HG03432 (cell line): ENCODE measurements around the gene COL12A1.

Experiments
- ATAC-seq: cut with Tn5 transposase; IDR thresholded peaks from one replicate; pipeline ENCODE4 v1.9.1; 2021; ENCODE audit warnings: mild to moderate bottlenecking, moderate library complexity; ENCODE audit not compliant: unreplicated experiment

Gene COL12A1

DNA sequence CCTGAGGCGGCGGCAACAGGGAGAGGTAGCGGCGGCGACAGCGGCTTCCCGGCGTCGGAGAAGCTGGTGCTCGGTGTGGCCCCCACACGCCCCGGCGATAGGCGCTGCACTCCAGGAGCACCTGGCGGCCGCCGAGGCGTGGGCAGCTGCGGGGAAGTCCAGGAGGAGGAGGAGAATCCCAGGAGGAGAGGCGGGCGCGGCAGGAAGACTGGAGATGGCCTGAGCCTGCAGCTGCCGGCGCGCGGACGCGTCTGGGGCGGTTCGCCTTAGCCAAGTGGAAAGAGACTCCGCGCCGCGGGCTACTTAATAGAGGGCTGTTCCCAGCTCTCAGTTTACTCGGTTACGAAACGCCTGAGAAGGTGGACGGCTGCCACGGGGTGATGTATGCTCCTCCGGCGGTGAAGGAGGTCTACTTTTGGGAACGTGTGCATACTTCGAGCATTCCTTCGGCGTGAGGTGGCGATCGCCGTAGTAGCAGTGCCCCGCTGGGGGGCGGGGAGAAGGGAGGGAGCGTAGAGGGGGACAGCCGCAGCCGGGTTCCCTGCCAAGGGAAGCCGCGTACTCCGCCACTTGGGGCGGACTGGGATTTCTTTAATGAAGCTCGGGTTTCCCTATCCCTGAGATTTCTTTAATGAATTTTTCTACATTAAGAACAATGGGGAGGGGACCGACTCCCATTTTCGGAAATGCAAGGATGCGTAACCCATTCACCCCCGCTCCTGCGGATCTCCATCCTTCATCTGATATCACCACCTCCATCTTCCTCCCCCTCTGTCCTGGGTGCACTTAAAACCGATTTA, at the start of gene COL12A1:
Gene COL12A1 (minus strand): TSS at position 278 of the 800 bp plus-strand sequence. CDS start 3,261 bp downstream, outside the sequence.
- no peak for ATAC-seq

- ATAC-seq = no peak
Measured at GRCh38 chr6:75250552-75250951, 44.7 kb upstream of the COL12A1 start.

DNA sequence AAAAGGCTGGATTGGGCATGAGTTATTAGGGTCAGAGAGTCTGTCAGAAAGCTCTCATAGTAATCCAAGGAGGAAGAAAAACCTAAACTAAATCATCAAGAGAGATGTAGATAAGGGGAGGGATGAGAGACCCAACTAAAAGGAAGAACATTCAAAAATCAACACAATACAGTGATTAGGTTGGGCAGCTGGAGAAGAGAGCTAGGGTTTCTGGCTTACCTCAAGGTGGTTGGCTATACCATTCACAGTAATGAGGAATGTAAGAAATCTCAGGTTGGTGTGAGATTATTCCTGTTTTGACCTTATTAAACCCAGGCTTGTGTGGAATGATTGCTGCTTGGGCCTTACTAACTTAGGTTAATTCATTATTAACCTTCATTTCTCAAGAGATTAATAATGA, 44.0 kb upstream of the COL12A1 start:
- ATAC-seq = no peak

DNA sequence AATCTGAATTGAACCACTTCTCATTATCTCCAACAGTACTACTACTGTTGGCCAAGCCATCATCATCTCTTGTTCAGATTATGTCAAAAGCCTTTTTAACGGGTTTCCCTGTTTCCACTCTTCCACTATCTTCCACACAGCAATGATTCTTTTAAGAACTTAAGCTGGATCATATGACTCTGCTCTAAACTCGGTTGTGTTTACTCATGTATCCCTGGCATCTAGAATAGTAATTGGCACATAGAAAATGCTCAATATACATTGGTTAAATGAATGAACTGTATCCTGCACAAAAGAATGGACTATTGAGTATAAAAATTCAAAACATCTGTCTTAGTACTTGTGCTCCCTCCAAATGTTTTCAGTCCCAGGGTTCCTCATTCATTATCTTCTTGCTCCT, 40.5 kb upstream of the COL12A1 start:
- ATAC-seq = no peak

- peak; percentile 16 for ATAC-seq
Measured at GRCh38 chr6:75244063-75244584, 38.3 kb upstream of the COL12A1 start.

- peak; percentile 96 for ATAC-seq
Measured at GRCh38 chr6:75243333-75244062, 37.6 kb upstream of the COL12A1 start, which contains the start of gene COX7A2. Gene COX7A2, minus strand, starts transcription at chr6:75243801. Its CDS starts 67 bp downstream, at chr6:75243734.

DNA sequence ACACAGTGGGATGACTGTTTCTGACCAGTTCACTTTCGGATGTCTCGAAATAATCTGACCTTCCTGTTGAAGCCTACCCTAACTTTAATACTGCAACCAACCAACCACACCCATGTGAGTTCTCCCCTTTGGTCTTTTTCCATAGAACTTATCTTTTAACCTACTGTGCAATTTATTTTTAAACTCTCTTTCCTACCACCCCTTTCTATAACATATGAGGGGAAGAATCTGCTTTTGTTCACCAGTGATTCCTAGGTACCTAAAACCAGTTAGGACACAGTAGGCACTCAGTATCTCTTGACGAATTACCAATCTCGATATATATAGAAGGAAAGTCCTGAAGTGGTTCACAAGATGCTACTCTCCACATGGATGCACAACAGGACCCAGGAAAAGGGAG, 30.8 kb upstream of the COL12A1 start:
- ATAC-seq = no peak

- ATAC-seq = no peak
Measured at GRCh38 chr6:75235271-75235670, 29.4 kb upstream of the COL12A1 start.

- no peak for ATAC-seq
Measured at GRCh38 chr6:75234126-75234865, 28.4 kb upstream of the COL12A1 start.

- no peak for ATAC-seq
Measured at GRCh38 chr6:75233092-75233615, 27.3 kb upstream of the COL12A1 start.

GRCh38 chr6:75230484-75231325, 24.9 kb upstream of the COL12A1 start:
- no peak for ATAC-seq

GRCh38 chr6:75224303-75224926, 18.6 kb upstream of the COL12A1 start:
- ATAC-seq = no peak

GRCh38 chr6:75223428-75223827, 17.6 kb upstream of the COL12A1 start:
- ATAC-seq = no peak

DNA sequence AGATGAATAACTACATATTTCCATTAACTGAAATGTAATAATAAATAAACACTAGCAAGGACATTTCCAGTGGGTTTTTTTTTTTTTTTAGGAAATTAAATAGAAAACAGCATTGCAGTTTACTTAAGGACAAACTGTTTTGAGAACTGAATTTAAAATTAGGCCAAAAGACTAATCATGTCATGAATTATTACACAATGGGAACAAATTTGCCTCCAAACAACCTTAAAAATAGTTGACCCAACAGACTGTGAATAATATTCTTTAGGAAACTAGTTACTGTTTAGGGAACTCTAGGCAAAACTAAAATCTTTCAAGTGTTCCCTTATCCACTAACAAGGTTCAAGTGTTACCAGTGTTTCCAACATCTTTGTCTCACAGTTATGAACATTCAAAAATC, 16.4 kb upstream of the COL12A1 start:
- no peak for ATAC-seq

DNA sequence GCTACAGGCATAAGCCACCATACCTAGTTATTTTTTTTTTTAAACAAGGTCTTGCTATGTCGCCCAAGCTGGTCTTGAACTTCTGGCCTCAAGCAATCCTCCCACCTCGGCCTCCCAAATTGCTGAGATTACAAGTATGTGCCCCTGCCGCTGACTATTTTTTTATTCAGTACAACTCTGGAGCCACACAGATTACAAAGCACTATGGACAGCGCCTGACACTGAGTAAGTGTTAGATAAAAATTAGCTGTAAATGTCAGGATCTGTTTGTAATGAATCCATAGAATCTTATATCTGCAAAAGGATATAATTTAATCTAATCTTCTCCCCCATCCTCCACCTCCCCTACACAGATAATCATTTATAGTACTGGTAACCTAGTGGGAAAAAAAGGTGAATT, 15.3 kb upstream of the COL12A1 start:
- ATAC-seq = no peak

- ATAC-seq = no peak
Measured at GRCh38 chr6:75220357-75220756, 14.5 kb upstream of the COL12A1 start.

GRCh38 chr6:75219263-75219662, 13.4 kb upstream of the COL12A1 start:
- no peak for ATAC-seq

DNA sequence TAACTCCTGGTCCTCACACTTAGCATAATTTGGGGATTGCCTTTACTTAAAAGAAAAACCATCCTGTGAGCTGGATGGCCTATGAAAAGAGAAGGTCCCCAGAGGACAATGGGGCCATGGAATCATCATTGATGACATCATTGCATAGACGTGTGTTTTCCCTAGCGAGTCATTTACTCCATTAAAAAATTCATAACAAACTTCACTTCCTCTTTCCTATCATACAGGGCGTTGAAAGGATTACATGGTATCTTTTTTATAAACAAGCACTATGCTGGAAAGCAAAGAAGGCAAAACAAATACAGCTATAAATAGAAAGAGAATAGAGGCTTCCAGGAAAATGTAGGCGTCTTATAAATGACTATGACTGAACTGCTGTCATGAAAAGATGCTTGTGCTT, 11.3 kb upstream of the COL12A1 start:
- no peak for ATAC-seq

DNA sequence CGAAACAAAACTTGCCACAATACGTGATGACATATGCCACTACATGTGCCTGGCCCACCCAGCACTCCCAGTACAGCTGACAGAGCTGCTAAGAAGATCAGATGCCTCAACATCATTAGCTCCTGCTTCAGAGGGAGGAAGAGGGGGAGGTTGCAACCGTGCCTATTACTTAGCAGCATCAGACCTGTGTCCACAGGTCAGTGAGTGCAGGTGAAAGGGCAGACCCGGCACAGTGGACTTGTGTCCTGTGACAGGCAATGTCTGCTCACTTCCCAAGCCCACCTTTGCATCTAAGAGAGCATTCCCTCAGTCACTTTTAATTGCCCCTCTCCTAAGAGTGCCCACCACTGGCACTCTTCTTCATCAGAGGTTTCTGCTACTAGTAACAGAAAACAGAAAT, 9.4 kb upstream of the COL12A1 start:
- no peak for ATAC-seq

- peak; percentile 40 for ATAC-seq
Measured at GRCh38 chr6:75213732-75214131, 7.9 kb upstream of the COL12A1 start.
